HG02884 (cell line): ENCODE results near the gene EHMT2.
"Not testable (repeated sequence)": the region's sequence is repeated elsewhere in the genome, so short reads cannot be mapped to it uniquely, and the experiment has no call there.

Source experiments
- ATAC-seq: cut with Tn5 transposase; IDR thresholded peaks from one replicate; pipeline ENCODE4 v1.9.1; 2021; ENCODE audit warnings: mild to moderate bottlenecking, moderate library complexity; ENCODE audit not compliant: unreplicated experiment

EHMT2 gene

GRCh38 chr6:31842053-31842452 is 55.4 kb downstream of the EHMT2 start:
- ATAC-seq: no peak

GRCh38 chr6:31839779-31840126 is 57.7 kb downstream of the EHMT2 start:
- not testable (repeated sequence) for ATAC-seq

GRCh38 chr6:31838968-31839367 is 58.5 kb downstream of the EHMT2 start:
- ATAC-seq: no peak

GRCh38 chr6:31838114-31838553 is 59.4 kb downstream of the EHMT2 start:
- ATAC-seq: not testable (repeated sequence)

GRCh38 chr6:31837369-31838113 is 60.0 kb downstream of the EHMT2 start:
- ATAC-seq: no peak

GRCh38 chr6:31836474-31837368 is 60.8 kb downstream of the EHMT2 start:
- no peak for ATAC-seq

GRCh38 chr6:31836047-31836473 is 61.4 kb downstream of the EHMT2 start:
- ATAC-seq: no peak

GRCh38 chr6:31834367-31835250 is 62.9 kb downstream of the EHMT2 start:
- no peak for ATAC-seq

- ATAC-seq: no peak
Observed at GRCh38 chr6:31831350-31832215, 65.9 kb downstream of the EHMT2 start.

- ATAC-seq: no peak
Observed at GRCh38 chr6:31830886-31831335, 66.6 kb downstream of the EHMT2 start.
